Testis (tissue), 3 donors: ENCODE results near the gene PPP1R14B. TPM values are rescaled to one million over a fixed set of nuclear protein-coding genes. Genes with fewer than 3 reads are reported as not detected.

Source experiments
- DNase-seq: peaks from one replicate; pipeline ENCODE4 v3.0.0-alpha.2; 2019
- H3K27ac ChIP-seq, 2 donors: fragments of 200-600 bp; sonication (generic); one replicate each; pipeline ENCODE4 v1.5.1; 2019
- H3K27me3 ChIP-seq: fragments of 200-600 bp; sonication (generic); one replicate; pipeline ENCODE4 v1.5.1; 2019
- H3K36me3 ChIP-seq: fragments of 200-600 bp; sonication (generic); one replicate; pipeline ENCODE4 v1.5.1; 2017; ENCODE audit warnings: low read depth; ENCODE audit errors: missing control alignments
- H3K4me1 ChIP-seq: fragments of 200-600 bp; sonication (generic); one replicate; pipeline ENCODE4 v1.5.1; 2019
- H3K4me3 ChIP-seq, 2 donors: fragments of 200-600 bp; sonication (generic); one replicate each; pipeline ENCODE4 v1.5.1; 2017 to 2019
- H3K9me3 ChIP-seq: fragments of 200-600 bp; sonication (generic); one replicate; pipeline ENCODE4 v1.5.1; 2017
- POLR2A ChIP-seq: fragments of 450-650 bp; IDR thresholded peaks from one replicate; pipeline ENCODE4 v1.6.1; 2017; ENCODE audit warnings: antibody characterized with exemption, mild to moderate bottlenecking, moderate library complexity
- WGBS, 2 donors: methylation state at CpG; one replicate each; pipeline ENCODE4 v1.1.5; 2018; 5-methylcytosine and 5-hydroxymethylcytosine counted together
- intact Hi-C: fragments of 100-400 bp; cut with DNase I; formaldehyde crosslinking; loops from one replicate; pipeline ENCODE4 v1.15.1; 2023; ENCODE audit warnings: low total_unique reads
- polyA plus RNA-seq: library from polyadenylated mRNA; stranded (reverse); fragments of 350-450 nt; fragmentation: Illumina TruSeq; extraction: RNeasy Lipid Tissue Mini Kit (QIAGEN cat#74804); gene quantifications from one replicate; pipeline ENCODE4 v1.2.3, GENCODE V29; 2014; ENCODE audit warnings: low read depth, low replicate concordance; ENCODE audit not compliant: insufficient read depth
- total RNA-seq, 2 donors: library from RNA; depleted of rRNA; stranded (reverse); fragments of >200 nt; gene quantifications; one replicate each; pipeline ENCODE4 v1.2.3, GENCODE V29; 2016
- TF ChIP-seq, protein P1 (sequence below), 3 experiments: fragments of 450-650 bp in 2 of 3; fragments of 200-600 bp in 1 of 3; sonication (generic) in 1 of 3; IDR thresholded peaks; one replicate each; pipeline ENCODE4 v1.5.1; 2016 to 2019; ENCODE audit warnings: antibody characterized with exemption in 3 of 3, mild to moderate bottlenecking in 2 of 3, moderate library complexity in 1 of 3

The PPP1R14B gene
- total and polyA plus RNA-seq, 3 donors from 2014 or later: 53.4 to 72.0 (median 67.3) TPM

GRCh38 chr11:64235437-64236161 is 11.1 kb downstream of the PPP1R14B start:
- intact Hi-C loops: no loop called here
- Histone ChIP-seq H3K4me3 (peak overlapping the region in 1 of 2 donors; percentile 73), H3K9me3 (no peaks in the 10 kb centered on the region), H3K27ac (peak overlapping the region in 1 of 2 donors; percentile 89), H3K27me3 (no peaks in the 10 kb centered on the region), H3K36me3 (no peaks in the 10 kb centered on the region), H3K4me1 (peaks cover 29% of the 10 kb centered on the region)
- WGBS, 2 donors: 80 to 86% methylated on average over 8 to 12 of the region's 12 CpGs
- TF ChIP-seq, protein P1, sequence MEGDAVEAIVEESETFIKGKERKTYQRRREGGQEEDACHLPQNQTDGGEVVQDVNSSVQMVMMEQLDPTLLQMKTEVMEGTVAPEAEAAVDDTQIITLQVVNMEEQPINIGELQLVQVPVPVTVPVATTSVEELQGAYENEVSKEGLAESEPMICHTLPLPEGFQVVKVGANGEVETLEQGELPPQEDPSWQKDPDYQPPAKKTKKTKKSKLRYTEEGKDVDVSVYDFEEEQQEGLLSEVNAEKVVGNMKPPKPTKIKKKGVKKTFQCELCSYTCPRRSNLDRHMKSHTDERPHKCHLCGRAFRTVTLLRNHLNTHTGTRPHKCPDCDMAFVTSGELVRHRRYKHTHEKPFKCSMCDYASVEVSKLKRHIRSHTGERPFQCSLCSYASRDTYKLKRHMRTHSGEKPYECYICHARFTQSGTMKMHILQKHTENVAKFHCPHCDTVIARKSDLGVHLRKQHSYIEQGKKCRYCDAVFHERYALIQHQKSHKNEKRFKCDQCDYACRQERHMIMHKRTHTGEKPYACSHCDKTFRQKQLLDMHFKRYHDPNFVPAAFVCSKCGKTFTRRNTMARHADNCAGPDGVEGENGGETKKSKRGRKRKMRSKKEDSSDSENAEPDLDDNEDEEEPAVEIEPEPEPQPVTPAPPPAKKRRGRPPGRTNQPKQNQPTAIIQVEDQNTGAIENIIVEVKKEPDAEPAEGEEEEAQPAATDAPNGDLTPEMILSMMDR (IDR thresholded peaks at IDR 0.05): no peak
- DNase-seq: no peak

- Histone ChIP-seq H3K27ac (peak overlapping the region; percentile 77 to 89), H3K4me1 (peaks cover 23% of the 10 kb centered on the region), H3K4me3 (peak overlapping the region; percentile 61 to 73), H3K27me3 (no peaks in the 10 kb centered on the region), H3K9me3 (no peaks in the 10 kb centered on the region), H3K36me3 (no peaks in the 10 kb centered on the region)
- peak; percentile 39 for DNase-seq
- intact Hi-C loops: no loop called here
- no peak for TF ChIP-seq POLR2A
- TF ChIP-seq, protein P1 (IDR thresholded peaks at IDR 0.05): no peak
- WGBS, 2 donors: 1 to 5% methylated on average over 19 to 47 of the region's 80 CpGs
Measured at GRCh38 chr11:64234647-64235379, 11.9 kb downstream of the PPP1R14B start.

DNA sequence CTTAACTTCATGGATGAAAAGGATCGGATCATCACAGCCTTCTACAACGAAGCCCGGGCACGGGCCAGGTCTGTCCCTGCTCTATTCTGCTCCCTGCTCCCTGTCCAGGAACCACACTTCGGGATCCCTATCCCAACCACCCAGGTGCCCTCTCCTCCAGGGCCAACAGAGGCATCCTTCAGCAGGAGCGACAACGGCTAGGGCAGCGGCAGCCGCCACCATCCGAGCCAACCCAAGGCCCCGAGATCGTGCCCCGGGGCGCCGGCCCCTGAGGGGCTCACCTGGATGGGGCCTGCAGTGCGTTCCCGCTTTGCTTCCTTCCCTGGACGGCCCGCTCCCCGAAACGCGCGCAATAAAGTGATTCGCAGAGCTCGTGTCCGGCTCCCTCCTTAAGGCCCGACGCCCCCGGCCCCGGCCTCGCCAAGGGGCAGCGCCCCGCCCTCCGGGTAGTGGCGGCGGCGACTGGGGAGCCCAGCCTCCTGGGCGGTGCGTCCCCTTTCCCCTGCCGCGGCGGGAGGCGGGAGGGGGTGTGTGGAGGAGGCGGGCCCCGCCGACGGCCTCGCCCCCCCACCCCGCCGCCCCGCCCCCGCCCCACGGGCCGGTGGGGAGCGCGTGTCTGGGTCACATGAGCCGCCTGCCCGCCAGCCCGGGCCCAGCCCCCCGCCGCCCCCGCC is 12.7 kb downstream of the PPP1R14B start, which contains the start of gene VEGFB:
Gene VEGFB, plus strand, starts transcription at position 672 of the 674 bp plus-strand sequence. CDS start 250 bp downstream, outside the sequence.
- Histone ChIP-seq H3K27me3 (no peaks in the 10 kb centered on the region), H3K4me3 (peak within 1 kb of the TSS; percentile 61 to 73), H3K9me3 (no peaks in the 10 kb centered on the region), H3K27ac (peak within 1 kb of the TSS; percentile 77 to 89), H3K4me1 (peaks cover 27% of the 10 kb centered on the region), H3K36me3 (no peaks in the 10 kb centered on the region)
- 2% methylated on average over 50 of the region's 62 CpGs; no CpG with 5 or more reads in 1 of the 2 donors for WGBS, 2 donors
- intact Hi-C loops: no loop called here
- DNase-seq: peak; percentile 67
- TF ChIP-seq POLR2A: no peak
- TF ChIP-seq, protein P1 (IDR thresholded peaks at IDR 0.05): no peak

DNA sequence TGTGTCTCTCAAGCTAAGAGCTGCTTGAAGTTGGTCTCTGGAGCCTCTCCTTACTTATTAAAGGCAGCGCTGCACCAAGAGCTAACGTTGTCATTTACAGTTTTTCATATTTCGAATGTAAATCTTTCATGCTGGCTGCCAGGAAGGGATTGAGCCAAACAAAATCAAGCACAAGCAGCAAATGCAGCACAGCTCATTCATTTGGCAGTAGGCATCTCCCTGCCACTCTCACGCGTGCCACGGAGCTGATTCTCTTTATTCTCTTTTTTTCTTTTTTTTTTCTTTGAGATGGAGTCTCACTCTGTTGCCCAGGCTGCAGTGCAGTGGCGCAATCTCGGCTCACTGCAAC is 13.8 kb downstream of the PPP1R14B start:
- 87 to 89% methylated on average over 8 of the region's 8 CpGs for WGBS, 2 donors
- Histone ChIP-seq H3K9me3 (no peaks in the 10 kb centered on the region), H3K4me1 (peaks cover 27% of the 10 kb centered on the region), H3K36me3 (no peaks in the 10 kb centered on the region), H3K27me3 (no peaks in the 10 kb centered on the region), H3K27ac (no peak overlapping the region), H3K4me3 (no peak overlapping the region)
- DNase-seq: no peak
- intact Hi-C loops: no loop called here
- TF ChIP-seq, protein P1 (IDR thresholded peaks at IDR 0.05): no peak
- TF ChIP-seq POLR2A: no peak
